ENCODE data around the gene LY6G6F. TPM values are rescaled to one million over a fixed set of nuclear protein-coding genes. Genes with fewer than 3 reads are reported as not detected.
A peak's percentile ranks its signal among the peaks of the same experiment; 100 is the strongest.

LY6G6F gene
- total and polyA plus RNA-seq, 2 donors (not counting 1 experiment from before 2014, with no cell fraction given) = not detected

- 41% methylated on average over 12 of the region's 13 CpGs for WGBS (ENCODE audit: insufficient coverage)
- H3K27me3 Mint-ChIP-seq = no peaks in the 10 kb centered on the region
- H3K4me1 Mint-ChIP-seq = peaks cover 69% of the 10 kb centered on the region
- ATAC-seq (ENCODE audit: low read depth) (peak; percentile 37), DNase-seq (peak; percentile 69)
- Histone ChIP-seq H3K9ac (ENCODE audit: low read length) (peak overlapping the region; percentile 87), H3K4me3 (ENCODE audit: control extremely low read depth in 1 of 5, extremely low read depth in 1 of 5, insufficient read depth in 1 of 5, low read depth in 2 of 5, low read length in 4 of 5) (peak overlapping the region; percentile 63 to 98 (median 86)), H3K27ac (ENCODE audit: low read length in 2 of 2) (peak overlapping the region; percentile 50 to 77), H3K4me2 (replicated peaks; ENCODE audit: low read depth, low read length, poor library complexity, severe bottlenecking) (peak overlapping the region; percentile 88), H4K20me1 (ENCODE audit: control insufficient read depth, insufficient read depth, low read length, poor library complexity, severe bottlenecking) (peaks cover 24% of the 10 kb centered on the region), H3K36me3 (replicated peaks in 1 of 2; ENCODE audit: control extremely low read depth in 1 of 2, control insufficient read depth in 1 of 2, extremely low read depth in 1 of 2, insufficient read depth in 2 of 2, low read length in 1 of 2) (peaks cover 0 to 45% of the 10 kb centered on the region in 2 experiments), H2AFZ (ENCODE audit: insufficient read depth, low read depth, low read length, poor library complexity, severe bottlenecking) (peak overlapping the region; percentile 69), H3K27me3 (replicated peaks in 1 of 4; ENCODE audit: control extremely low read depth in 1 of 4, control insufficient read depth in 3 of 4, insufficient read depth in 4 of 4, low read length in 3 of 4) (no peaks in the 10 kb centered on the region), H3K9me3 (ENCODE audit: control extremely low read depth in 1 of 3, control insufficient read depth in 2 of 3, insufficient read depth in 1 of 3, low read length in 2 of 3) (no peaks in the 10 kb centered on the region), H3K79me2 (ENCODE audit: control insufficient read depth, insufficient read depth, low read length) (peaks cover 96% of the 10 kb centered on the region), H3K4me1 (ENCODE audit: control insufficient read depth in 2 of 2, insufficient read depth in 2 of 2, low read length in 2 of 2) (peaks cover 43 to 62% of the 10 kb centered on the region in 2 donors)
- no peaks in the 10 kb centered on the region for H3K9me3 Mint-ChIP-seq (ENCODE audit: insufficient read depth)
- H3K4me3 Mint-ChIP-seq = peak overlapping the region; percentile 94
- ChIA-PET POLR2A (interaction anchor here (0.6 to 5.9 kb wide), 6 partner anchors 7 to 1045 kb away, joined by 3 to 57 read pairs (median 4); partner anchors contain the start of genes BAG6, EHMT2 and PRRC2A), CTCF (interaction anchor here (1.0 to 2.4 kb wide), 4 partner anchors 8 to 113 kb away, joined by 3 to 10 read pairs (median 6); partner anchors contain the start of gene NFKBIL1)
- H3K27ac Mint-ChIP-seq = peak overlapping the region; percentile 89
- TF ChIP-seq EZH2 (IDR thresholded peaks at IDR 0.05; ENCODE audit: borderline replicate concordance, insufficient read depth, low read depth, low read length, poor library complexity, severe bottlenecking) = no peak
- TF ChIP-seq, protein P1, sequence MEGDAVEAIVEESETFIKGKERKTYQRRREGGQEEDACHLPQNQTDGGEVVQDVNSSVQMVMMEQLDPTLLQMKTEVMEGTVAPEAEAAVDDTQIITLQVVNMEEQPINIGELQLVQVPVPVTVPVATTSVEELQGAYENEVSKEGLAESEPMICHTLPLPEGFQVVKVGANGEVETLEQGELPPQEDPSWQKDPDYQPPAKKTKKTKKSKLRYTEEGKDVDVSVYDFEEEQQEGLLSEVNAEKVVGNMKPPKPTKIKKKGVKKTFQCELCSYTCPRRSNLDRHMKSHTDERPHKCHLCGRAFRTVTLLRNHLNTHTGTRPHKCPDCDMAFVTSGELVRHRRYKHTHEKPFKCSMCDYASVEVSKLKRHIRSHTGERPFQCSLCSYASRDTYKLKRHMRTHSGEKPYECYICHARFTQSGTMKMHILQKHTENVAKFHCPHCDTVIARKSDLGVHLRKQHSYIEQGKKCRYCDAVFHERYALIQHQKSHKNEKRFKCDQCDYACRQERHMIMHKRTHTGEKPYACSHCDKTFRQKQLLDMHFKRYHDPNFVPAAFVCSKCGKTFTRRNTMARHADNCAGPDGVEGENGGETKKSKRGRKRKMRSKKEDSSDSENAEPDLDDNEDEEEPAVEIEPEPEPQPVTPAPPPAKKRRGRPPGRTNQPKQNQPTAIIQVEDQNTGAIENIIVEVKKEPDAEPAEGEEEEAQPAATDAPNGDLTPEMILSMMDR (IDR thresholded peaks at IDR 0.05) = no peak
- intact Hi-C loops (cut with micrococcal nuclease) = loop anchor here (1.0 to 10.0 kb wide), 3 partner anchors 8 to 1445 kb away; partner anchors contain the start of genes BAG6 and TRIM26
These were observed 46.9 kb upstream of the LY6G6F start for GRCh38 chr6:31659649-31660380.
